AG10803 (cell line): ENCODE results near the gene RHOF.
"Not testable (repeated sequence)": the region's sequence is repeated elsewhere in the genome, so short reads cannot be mapped to it uniquely, and the experiment has no call there.

ENCODE experiments used
- DNase-seq: peaks from one replicate; pipeline ENCODE4 v3.0.0; 2010; ENCODE audit warnings: low read depth
- H3K4me3 ChIP-seq: 2 replicates; pipeline ENCODE4 v1.5.1; 2011; ENCODE audit warnings: mild to moderate bottlenecking, low read length, control low read depth
- TF ChIP-seq, protein P1 (sequence below): conservative IDR thresholded peaks from 2 replicates; pipeline ENCODE4 v1.5.1; 2011; ENCODE audit warnings: mild to moderate bottlenecking, low read length, control low read depth, inconsistent platforms

The RHOF gene

GRCh38 chr12:121793838-121794533 lies 498 bp upstream of the RHOF start:
- peak overlapping the region; percentile 61 for H3K4me3 ChIP-seq
- peak; percentile 89 for DNase-seq
- TF ChIP-seq, protein P1, sequence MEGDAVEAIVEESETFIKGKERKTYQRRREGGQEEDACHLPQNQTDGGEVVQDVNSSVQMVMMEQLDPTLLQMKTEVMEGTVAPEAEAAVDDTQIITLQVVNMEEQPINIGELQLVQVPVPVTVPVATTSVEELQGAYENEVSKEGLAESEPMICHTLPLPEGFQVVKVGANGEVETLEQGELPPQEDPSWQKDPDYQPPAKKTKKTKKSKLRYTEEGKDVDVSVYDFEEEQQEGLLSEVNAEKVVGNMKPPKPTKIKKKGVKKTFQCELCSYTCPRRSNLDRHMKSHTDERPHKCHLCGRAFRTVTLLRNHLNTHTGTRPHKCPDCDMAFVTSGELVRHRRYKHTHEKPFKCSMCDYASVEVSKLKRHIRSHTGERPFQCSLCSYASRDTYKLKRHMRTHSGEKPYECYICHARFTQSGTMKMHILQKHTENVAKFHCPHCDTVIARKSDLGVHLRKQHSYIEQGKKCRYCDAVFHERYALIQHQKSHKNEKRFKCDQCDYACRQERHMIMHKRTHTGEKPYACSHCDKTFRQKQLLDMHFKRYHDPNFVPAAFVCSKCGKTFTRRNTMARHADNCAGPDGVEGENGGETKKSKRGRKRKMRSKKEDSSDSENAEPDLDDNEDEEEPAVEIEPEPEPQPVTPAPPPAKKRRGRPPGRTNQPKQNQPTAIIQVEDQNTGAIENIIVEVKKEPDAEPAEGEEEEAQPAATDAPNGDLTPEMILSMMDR = peak; percentile 92

DNA sequence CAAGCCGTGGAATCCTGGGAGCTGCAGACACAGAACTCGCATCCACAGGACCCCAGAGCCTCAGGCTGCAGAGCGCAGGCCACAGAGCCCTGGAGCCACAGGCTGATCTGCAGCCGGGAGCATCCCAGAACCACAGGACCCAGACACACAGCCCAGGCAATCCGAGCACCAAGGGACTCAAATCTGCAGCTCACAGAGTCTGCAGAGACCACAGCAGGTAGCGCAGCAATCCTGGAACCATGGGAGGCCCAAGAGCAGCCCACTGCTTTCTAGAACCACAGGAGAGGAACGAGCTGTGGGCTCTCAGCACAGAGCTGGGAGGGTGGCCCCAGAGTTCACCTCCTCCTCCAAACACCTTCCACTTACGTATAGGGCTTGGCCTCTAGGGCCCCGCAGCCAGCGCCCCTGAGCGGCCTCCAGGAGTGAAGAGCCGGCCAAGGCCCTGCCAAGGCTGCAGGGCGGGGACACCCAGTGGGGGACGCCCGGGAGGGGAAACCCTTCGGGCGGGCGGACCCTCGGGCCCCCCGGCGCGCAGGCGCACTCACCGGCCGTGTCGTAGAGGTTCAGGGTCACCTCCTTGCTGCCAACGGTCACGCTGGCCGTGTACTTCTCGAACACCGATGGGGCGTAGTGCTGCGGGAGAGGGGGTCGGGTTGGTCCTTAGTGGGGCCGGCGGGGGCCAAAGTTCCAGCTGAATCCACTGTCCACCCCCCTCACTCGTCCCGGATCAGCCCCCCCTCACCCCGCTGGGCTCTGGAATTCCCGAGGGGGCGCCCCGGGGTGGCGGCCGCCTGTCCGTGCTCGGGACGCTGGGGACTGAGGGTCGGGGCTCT lies 665 bp downstream of the RHOF start:
- peak overlapping the region; percentile 37 for H3K4me3 ChIP-seq
- no peak for DNase-seq
- TF ChIP-seq, protein P1 = no peak

DNA sequence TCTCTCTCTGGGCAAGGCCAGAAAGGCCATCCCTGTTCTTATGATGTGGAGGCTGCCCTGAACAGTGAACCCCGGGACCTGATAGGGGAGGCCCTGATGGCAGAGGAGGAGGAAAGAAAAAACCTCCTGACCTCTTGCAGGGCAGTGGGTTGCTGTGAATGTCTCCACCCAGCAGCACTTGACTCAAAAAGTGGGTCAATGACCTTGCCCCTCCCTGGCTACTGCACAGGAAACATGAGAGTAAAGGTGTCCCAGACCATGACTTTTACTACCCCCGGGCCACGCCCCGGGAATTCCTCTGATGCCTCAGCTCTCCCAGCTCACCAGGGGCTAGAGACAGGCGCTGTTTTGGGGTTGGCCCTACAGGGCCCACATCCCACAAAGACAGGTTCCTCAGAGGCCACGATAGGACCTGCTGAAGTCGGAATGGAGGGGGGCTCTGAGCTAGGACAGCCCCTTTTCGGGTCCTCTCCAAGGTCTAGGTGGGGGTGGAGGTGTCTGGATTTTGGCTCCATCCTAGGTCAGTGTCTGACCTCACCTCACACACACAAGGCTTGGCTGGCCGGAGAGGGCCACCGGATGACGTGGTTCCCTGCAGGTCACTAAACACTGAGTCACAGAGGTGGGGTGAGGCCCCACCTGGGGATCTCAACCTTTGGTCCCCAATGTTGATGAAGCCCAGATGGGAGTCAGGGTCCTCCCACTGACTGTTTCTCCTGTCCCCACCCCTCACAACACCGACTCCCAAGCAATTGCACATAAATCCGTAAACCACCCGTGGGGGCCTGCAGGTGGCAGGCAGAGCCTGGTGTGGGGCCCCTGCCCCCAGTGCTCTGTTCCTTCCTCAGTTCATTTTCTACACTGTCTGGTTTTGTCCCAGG lies 1.6 kb downstream of the RHOF start:
- H3K4me3 ChIP-seq = no peak overlapping the region

DNA sequence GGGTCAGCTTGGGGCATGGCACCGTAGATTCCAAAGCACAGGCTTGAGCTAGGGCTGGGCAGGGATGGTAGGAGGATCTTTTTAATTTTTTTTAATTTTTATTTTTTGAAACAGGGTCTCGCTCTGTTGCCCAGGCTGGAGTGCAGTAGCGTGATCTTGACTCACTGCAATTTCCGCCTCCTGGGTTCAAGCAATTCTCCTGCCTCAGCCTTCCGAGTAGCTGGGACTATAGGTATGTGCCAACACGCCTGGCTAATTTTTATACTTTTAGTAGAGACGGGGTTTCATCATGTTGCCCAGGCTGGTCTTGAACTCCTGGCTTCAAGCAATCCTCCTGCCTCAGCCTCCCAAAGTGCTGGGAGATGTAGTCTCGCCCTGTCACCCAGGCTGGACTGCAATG lies 2.7 kb downstream of the RHOF start:
- H3K4me3 ChIP-seq, DNase-seq: not testable (repeated sequence)

More for the DNA sequence above, 1.6 kb downstream of the RHOF start:
- DNase-seq = no peak
- TF ChIP-seq, protein P1 = no peak

- no peak for DNase-seq
- H3K4me3 ChIP-seq = no peak overlapping the region
- TF ChIP-seq, protein P1 = no peak
These were observed 3.4 kb downstream of the RHOF start for GRCh38 chr12:121789800-121790728.

- DNase-seq = no peak
- no peak overlapping the region for H3K4me3 ChIP-seq
- TF ChIP-seq, protein P1 = no peak
These were observed 4.2 kb downstream of the RHOF start for GRCh38 chr12:121789233-121789781.
